Stimulated activated CD8-positive, alpha-beta memory T cell treated with anti-CD3 and anti-CD28 coated beads, Interleukin-15, amount 100 ng/mL, for 48 hours (primary cell): ENCODE results near the gene ABHD16A.

Experiments
- DNase-seq, 2 donors: peaks; one replicate each; pipeline ENCODE4 v3.0.0-alpha.2; 2020; ENCODE audit warnings: low read depth in 2 of 2

ABHD16A gene

DNA sequence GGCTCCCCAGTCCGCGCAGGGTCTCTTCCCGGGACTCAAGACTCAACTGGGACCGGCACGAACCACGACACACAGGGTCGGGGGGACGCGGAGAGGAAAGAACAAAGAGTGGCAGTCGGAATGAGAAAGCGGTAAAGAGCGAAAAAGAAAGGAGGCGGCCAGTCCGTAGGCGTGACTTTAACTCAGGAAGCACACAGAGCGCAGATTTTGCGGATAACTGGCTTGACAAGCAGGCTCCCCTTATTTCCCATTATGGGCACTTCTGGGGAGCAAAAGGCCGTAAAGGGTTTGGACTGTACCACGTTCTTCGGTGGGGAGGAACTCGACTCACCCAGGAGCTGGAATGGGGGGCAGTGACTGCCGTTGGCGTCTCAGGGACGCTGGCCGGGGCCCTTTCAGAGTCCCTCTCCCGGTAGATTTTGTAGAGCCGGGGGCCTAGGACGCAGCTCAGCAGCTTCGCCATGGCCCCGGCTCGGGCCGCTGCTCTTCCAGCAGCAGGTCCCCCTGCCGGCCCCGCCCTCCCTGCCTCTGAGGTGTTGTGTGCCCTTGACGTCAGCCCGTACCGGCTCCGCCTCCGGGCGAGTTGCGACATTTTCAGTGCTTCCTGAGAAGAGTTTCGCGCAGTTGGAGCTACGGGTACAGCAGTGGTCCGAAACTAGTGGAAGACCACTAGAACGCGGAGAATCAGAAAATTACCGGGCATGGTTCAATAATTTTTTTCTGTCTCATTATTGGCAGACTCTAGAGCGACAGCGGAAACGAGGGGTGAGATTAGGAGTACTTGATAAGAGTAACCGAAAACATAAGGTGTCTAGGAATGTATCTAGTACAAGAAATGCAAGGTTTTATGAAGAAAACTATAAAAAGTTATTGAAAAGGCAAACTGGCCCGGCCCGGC, at the start of gene ABHD16A:
TSS of gene ABHD16A (minus strand) at position 506 of the 898 bp plus-strand sequence. CDS start at position 463, 43 bp downstream.
- DNase-seq: peak; percentile 96 to 97

GRCh38 chr6:31752739-31753319, 49.7 kb upstream of the ABHD16A start:
- no peak for DNase-seq

- DNase-seq: no peak
Observed at GRCh38 chr6:31750411-31751022, 47.4 kb upstream of the ABHD16A start.

GRCh38 chr6:31749301-31750036, 46.3 kb upstream of the ABHD16A start:
- DNase-seq: no peak

GRCh38 chr6:31744422-31744821, 41.3 kb upstream of the ABHD16A start:
- DNase-seq: no peak

GRCh38 chr6:31742894-31743293, 39.8 kb upstream of the ABHD16A start:
- no peak for DNase-seq

DNA sequence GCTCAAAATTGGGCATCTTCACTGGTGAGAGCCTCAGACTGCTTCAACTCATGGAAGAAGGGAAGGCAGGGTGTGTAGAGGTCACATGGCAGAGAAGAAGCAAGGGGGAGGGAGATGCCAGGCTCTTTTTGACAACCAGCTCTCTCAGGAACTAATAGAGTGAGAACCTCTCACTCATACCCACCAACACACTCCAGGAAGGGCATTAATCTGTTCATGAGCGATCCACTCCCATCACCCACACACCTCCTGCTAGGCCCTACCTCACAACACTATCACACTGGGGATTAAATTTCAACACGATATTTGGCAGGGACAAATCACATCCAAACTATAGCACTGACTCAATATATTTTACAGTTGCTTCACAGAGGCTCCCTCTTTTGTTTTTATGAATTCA, 38.7 kb upstream of the ABHD16A start:
- DNase-seq: no peak

GRCh38 chr6:31740397-31741223, 37.5 kb upstream of the ABHD16A start:
- DNase-seq: no peak

GRCh38 chr6:31739639-31740396, 36.7 kb upstream of the ABHD16A start, which contains the start of gene MSH5:
Gene MSH5, plus strand, starts transcription at chr6:31740005. Its CDS starts 462 bp downstream, at chr6:31740467.
- DNase-seq: peak; percentile 97 to 98

- DNase-seq: peak; percentile 41 to 53
Observed at GRCh38 chr6:31737991-31738979, 35.2 kb upstream of the ABHD16A start.

DNA sequence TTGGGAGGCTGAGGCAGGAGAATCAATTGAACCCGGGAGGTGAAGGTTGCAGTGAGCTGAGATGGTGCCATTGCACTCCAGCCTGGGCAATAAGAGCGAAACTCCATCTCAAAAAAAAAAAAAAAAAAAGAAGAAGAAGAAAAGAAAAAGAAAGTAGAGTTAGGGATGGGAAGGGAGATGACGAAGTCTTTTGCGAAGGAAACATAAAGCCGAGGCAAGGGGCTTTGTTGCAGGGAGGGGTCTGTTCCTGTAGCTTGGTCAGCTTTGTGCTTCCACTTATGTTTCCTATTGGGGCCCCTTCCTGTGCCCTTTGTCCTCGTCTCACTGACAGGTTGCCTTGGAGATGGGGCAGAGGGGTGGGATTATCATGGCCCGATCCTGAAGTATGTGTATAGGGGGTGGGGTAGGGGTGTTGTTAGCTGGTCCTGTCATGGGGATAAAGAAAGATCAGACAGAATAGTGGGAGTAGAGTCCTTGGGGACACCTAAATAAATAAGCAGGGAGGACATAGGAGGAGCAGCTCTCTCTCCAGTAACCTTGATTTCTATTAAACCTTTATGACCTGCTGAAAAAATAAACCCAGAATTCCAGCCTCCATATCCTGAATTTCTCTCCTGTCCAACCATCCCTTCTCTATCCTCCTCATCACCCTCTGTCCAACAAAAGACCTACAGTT, 34.3 kb upstream of the ABHD16A start:
- DNase-seq: no peak

DNA sequence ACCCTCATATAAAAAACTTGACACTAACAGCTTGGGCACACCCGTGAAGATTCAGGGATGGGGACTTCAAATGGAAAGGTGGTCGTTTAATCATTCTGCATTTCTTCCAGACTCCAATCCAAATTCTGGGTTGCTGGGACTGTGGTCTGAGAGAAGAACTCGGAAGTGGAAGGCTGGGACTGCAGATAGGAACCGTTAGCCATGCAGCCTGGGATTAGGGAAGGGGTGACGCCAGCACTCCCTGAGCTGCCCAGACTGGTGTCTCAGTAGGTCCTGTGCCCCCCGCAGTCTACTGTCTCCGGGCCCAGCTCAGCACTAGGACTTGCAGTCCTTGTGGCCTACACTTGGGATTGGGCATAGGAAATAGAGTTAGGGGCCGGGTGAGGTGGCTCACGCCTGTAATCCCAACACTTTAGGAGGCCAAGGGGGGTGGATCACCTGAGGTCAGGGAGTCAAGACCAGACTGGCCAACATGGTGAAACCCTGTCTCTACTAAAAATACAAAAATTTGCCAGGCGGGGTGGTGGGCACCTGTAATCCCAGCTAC, 33.7 kb upstream of the ABHD16A start:
- no peak for DNase-seq

- peak; percentile 70 to 78 for DNase-seq
Observed at GRCh38 chr6:31736021-31736767, 33.1 kb upstream of the ABHD16A start, which contains the start of gene CLIC1. Gene CLIC1, minus strand, starts transcription at chr6:31736530. Its CDS starts 230 bp downstream, at chr6:31736300.

DNA sequence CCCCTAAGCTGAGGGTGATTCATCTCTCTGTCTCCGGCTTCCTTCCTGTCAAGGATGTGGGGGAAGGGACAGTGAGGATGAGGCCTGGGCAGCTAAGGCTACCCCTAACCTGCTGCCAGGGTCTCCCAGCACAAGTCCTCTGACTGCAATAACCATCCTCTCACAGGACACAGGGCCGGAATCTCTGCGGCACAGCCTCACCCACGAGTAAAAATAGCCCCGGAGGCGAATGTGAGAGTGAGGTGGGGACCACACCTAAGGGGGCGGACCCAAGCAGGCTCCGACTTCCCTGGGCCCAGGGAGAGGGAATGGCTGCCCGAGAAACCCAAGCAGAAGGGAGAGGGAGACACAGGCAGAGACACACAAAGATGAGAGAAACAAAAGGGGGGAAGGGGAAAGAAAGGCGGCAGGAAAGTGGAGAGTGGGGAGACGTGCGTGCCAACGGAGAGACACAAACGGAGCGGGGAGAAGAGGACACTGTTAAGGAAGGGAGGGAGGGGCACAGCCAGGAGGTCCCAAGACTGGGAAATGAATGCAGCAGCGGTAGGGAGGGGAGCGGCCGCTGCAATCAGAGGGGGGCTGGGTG, 31.8 kb upstream of the ABHD16A start:
- peak; percentile 44 to 47 for DNase-seq

DNA sequence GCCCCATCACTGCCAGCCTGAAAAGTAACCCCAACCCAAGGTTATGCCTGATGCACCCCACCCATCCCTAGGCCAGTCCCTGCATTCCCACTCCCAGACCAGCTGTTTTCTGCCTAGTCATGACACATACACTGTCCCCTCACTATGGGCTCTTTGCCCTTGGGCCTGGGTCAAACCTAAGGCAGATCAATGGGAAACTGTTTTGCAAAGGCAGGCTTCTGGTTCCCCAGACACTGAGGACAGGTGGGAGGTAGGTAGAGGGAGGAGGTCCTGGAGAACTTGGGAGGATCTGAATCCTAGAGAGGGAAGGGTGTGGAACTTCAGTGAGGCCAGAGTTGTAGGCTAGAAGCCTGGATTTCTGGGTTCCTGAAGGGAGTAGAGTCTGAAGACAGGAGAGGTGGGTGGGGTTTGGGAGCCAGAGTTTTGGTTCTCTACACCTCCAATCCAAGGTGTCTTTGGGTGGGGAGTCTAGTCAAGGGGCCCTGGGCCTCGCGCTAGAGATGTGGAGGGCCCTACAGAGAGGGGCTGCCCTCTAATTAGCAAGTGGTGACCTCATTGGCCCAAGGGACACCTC, 31.2 kb upstream of the ABHD16A start:
- DNase-seq: no peak

GRCh38 chr6:31733734-31734133, 30.6 kb upstream of the ABHD16A start:
- no peak for DNase-seq

DNA sequence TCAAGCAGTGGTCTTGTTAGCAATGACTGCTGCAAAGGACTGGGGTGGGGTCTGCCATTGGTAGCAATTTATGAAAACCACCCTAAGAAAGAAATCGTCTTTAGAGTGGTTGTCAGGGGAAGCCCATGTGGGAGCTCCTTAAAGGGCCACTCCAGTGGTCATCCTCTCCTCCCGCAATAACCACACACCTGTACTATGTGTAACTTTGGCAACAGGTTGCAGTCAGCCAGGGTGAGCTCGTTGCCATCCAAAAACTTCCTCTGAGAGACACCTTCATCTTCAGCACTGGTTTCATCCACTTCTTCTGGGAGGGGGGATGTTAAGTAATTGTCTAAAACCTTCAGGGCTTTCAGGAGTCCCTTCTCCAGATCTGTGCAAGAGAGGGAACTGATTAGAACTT, 28.9 kb upstream of the ABHD16A start:
- no peak for DNase-seq
